ENCODE results near the gene RALB.

RALB gene

DNA sequence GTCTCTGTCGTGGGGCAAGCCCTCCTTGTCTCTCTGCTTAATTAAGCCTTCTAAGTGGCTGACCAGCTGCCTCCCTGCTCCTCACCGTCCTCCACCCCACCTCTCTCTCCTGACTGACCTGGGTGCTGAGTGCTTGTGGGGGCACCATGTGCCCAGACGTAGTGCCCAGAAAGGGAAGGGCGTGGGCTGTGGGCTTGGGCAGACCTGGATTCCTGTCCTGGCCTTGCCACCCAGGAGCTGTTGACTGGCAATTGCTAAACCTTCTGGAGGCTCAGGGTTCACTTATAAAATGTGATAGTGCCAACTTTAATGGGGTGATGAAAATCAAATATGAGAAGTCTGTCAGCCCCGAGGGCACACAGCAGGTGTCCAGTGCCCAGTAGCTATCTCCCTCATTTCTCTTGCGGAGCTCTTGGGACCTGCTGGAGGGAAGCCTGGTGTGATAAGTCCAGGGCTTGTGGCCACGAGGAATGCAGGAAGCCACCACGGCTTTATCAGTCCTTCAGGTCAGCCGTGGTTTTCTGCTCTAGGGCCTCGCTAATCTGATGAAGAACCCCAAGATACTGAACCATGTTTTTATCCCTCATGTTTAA lies 71.3 kb downstream of the RALB start:
- FAIRE-seq (no peak), DNase-seq (ENCODE audit: extremely low spot score, insufficient read length, low read depth) (no peak)

DNA sequence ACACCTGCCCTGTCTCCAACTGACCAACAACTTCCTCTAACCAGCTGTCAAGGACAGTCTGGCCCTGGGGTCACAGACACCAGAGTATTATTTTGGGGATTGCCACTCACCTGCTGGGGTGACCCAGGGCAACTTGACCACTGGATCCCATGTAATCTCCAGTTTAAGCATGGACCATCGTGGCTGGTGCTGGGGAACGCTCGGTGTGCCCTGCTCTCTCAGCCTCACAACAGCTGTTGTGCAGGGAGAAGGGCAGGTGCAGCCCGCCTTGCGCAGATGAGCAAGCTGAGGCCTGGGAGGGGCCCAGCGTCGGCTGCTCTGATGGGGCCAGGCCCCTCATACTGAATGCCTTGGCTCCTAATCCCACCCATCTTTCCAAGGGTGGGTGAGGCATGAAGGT lies 72.3 kb downstream of the RALB start:
- DNase-seq (ENCODE audit: extremely low spot score, insufficient read length, low read depth) = no peak
- no peak for FAIRE-seq

DNA sequence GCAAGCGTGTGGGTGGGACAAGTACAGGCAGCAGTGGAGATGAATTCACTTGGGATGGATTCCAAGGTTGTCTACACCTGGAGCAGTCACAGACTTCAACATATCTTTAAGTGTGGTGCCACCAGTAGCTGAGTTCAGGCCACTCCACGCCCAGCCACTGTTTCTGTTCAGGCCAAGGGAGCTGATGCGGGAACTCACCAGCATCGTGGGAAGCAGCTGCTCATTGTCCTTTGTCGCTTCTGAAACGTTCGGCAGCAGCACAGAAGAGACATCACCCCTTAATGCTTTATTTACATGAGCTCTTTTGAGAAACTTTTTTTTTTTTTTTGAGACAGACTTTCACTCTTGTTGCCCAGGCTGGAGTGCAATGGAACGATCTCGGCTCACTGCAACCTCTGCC lies 73.4 kb downstream of the RALB start:
- no peak for FAIRE-seq
- DNase-seq (ENCODE audit: extremely low spot score, insufficient read length, low read depth) = no peak

DNA sequence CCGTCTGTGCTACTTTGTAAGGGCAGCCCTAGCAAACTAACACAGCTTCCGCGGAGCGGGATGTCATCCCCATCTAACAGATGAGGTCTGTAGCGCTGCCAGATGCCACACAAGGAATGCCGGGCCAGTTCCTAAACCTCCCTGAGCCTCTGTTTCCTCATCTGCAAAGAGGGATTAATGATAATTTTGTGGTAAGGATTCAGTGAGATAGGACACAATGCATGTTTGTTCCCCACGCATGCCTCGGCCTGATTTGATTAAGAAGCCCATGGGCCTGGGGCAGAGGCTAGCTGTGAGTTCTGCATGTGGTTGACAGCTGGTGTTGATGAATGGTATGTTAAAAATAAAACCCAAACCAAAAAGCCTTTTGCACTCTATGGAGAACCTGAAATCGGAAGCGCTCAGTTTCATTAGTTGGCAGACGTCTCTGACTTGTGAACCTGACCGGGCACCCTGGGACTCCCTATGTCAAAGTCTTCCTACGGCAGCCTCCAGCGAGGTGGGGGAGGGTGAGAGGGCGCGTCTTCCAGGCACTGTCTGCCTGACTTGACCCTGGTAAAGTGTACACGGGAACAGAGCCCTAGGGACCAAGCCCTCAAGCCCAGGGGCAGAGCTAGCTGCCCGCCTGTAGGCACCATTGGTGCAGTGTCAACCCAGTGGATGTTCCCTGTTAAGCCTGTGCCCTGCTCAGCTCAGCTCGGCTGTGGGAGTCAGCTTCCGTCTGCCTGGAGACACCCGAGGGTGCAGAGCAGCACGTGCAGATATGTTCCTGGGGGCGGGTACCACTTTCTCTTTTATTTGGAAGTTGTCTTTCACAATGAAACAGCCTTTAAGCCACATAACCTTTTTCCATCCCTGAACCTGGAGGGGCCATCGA lies 78.5 kb downstream of the RALB start:
- DNase-seq (ENCODE audit: extremely low spot score, insufficient read length, low read depth) (no peak), FAIRE-seq (no peak)

DNA sequence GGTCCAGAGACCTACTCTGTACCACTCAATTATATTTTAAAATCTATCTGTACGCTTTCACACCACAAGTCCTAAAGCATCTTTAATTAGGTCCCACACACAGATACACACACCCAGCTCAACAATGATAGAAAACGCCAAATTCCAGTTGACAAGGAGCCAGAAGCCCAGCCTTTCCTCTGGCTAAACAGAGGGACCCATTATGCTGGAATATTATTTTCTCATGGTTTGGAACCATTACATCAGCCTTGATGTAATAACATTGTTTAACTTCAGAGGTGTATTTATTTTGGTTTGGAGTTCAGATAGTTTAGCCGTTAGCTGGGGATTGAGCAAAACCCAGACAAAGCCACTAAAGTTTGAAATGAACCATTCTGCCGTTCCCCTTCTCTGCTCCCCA lies 79.3 kb downstream of the RALB start:
- DNase-seq (ENCODE audit: extremely low spot score, insufficient read length, low read depth) (no peak), FAIRE-seq (no peak)

DNA sequence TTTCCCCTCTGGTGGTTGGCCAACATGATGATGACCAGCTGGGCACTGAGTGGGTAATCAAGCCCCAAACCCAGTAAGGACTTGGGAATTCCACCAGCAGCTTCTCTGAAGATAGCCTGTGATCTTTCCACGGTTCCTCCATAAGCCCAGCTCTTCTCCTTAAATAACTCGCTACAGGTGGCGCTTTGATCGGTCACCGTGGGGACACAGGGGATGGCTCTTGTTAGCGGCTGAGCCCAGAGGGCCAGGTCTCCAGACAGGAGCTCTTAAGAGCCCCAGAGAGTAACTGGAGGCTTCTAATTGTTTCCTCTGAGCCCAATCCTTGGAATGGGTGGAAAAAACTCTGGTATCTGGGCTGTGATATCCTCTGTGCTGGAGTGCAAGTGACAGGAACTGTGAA lies 79.7 kb downstream of the RALB start:
- DNase-seq (ENCODE audit: extremely low spot score, insufficient read length, low read depth) (no peak), FAIRE-seq (no peak)

DNA sequence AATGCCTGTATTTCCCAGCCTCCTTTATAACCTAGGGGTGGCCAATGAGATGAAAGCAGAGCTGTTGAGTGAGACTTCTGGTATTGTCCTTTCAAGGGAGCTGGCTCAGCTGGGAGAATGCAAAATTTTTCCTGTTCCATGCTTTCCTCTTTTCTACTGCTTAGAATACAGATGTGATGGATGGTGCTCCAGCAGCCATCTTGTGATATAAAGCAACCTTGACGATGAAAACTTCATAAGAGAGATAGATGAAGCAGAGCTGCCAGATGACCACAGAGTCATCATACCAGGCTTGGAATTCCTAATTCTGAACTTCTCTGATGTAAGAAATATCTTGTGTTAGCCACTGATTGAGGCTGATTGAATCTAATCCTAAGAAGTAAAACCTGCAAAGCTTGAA lies 81.4 kb downstream of the RALB start:
- DNase-seq (ENCODE audit: extremely low spot score, insufficient read length, low read depth) (no peak), FAIRE-seq (no peak)

DNA sequence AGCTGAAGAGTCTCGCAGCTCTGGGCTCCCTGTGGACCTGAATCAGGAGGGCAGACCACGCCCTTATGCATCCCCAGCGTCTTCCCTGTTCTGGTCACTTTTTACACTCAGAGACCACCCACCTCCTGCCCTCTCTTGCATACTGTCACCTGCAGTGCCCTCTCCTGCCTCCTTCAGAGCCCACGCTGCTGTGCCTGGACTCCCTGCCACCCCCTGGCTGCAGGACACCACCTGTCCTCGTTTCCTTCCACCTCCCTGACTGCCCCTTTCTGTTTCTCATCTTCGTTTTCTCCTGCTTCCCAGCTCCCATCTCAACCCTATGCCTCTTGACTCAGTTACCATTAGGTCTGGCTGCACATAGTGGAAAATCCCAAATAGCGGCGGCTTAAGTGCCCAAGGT lies 84.1 kb downstream of the RALB start:
- no peak for FAIRE-seq
- DNase-seq (ENCODE audit: extremely low spot score, insufficient read length, low read depth) = no peak

DNA sequence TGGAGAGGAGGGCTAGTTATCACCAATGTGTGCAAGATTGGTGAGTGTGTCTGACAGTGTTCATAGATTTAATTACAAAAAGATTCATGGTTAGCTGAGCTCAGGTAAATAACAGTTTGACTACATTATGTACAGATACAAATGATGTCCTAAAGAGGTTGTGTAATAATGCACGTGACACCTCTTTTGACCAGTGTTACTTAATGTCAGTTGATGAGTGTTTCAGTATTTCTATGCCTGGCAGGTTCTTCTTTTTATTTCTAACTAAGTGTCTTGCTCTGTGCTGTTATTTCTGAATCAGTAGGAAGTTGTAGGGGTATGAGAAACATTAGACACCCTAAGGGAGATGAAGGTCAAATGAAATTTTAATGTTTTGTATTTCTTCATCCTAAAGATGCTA lies 85.4 kb downstream of the RALB start:
- DNase-seq (ENCODE audit: extremely low spot score, insufficient read length, low read depth) (no peak), FAIRE-seq (no peak)

DNA sequence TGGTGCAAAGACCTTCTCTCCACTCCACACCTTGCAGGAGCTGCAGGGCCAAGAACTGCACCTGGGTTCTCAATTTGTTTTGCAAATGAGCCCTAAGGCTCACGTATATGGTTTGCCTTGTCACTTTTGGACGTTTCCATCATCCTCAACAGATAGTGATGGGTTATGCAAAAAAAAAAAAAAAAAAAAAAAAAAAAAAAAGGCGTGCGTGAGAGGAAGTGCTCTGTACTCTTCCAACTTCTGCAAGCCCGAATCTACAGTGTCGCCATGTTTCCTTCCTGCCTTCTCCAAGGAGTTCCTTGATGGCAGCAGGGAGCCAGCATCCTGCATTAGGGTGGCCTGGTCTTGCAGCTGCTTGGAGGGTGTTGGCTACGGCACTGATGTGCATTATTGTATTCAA lies 89.3 kb downstream of the RALB start:
- DNase-seq (ENCODE audit: extremely low spot score, insufficient read length, low read depth) (no peak), FAIRE-seq (no peak)

DNA sequence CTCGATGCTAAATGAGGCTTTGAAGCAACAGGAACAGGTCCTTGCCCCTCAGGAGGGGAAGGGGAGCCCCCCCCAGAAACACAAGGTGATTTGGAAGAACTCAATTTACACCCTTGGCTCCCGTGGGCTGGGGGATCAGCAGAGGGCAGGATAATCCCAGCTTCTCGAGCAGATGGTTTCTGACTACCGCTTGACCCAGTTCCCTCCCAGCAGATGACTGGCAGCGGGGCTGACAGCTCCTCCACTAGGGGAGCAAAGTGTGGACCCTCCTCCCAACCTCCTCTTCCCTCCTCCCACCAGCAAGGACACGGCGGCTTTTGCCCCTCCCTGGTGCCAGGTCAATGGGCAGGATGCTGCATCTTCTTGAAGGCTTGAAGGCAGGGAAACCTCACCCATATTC lies 89.8 kb downstream of the RALB start:
- no peak for FAIRE-seq
- DNase-seq (ENCODE audit: extremely low spot score, insufficient read length, low read depth) = no peak

DNA sequence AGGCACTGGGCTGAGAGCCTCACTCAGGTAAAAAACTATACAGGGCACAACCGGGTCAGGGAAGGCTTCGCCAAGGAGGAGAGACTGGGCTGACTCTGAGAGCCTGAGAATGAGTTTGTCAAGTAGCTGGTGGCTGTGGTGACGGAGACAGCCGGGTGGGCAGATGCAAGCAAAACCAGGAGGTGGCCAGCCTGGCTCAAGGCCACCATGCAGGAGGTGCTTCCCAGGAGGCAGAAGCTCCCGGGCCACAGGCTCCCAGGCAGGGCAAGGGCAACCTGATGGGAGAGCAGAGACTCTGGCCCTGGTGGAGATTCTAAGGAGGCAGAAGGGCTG lies 90.4 kb downstream of the RALB start:
- FAIRE-seq (no peak), DNase-seq (ENCODE audit: extremely low spot score, insufficient read length, low read depth) (no peak)

DNA sequence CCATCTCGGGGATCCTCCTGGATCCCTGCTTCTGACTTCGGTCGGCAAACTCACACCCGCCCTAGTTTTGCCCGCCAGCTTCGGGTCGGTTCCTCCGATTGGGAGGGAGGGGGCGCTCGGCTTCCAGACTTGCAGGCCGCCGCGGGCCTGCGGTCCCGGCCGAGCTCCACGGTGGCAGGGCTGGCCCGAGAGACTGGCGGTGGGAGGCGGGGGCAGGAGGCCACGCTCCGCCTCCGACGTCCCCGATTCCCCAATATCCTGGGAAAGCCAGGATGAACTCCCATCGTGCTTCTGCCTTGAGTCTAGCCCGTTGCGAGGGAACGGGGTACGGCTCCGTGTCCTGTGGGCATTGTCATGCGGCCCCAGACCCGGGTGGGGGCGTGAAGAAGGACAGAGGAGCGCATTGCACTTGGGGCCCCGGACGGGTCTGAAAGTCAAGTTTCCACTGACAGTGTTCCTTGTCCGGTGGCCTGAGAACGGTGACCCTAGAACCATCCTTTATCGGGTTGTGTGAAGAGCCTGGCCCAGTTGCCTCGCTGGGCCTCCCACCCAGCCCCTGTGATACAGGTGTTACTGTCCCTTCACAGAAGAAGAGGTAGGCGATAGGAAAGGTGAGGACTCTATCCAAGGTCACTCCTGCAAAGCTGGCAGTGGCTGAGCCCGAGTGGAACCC lies 90.9 kb downstream of the RALB start:
- DNase-seq (ENCODE audit: extremely low spot score, insufficient read length, low read depth) (peak; percentile 25), FAIRE-seq (no peak)
